Natural killer cell treated with Interleukin-12 subunit alpha and Interleukin-12 subunit beta and Interleukin-15 and Interleukin-18, amount 100 ng/mL, for 72 hours (primary cell): ENCODE measurements around the gene TP53TG5. TPM values are rescaled to one million over a fixed set of nuclear protein-coding genes. Genes with fewer than 3 reads are reported as not detected.

Experiments used
- ATAC-seq, 2 donors: fragments of 150-1000 bp; cut with Tn5 transposase in 1 of 2; sonication (Bioruptor Pico), chemical (Tn5 transposase) in 1 of 2; 2 replicates each; pipeline ENCODE4 v1.10.0; 2021
- DNase-seq: peaks from one replicate; pipeline ENCODE4 v3.0.0; 2022; ENCODE audit warnings: low spot score
- H3K27ac Mint-ChIP-seq, 2 donors: 1 replicate in 1 of 2; 2 replicates in 1 of 2; pipeline ENCODE4 v1.8.0; 2022; ENCODE audit warnings: mixed read lengths in 2 of 2, mild to moderate bottlenecking in 1 of 2, moderate library complexity in 1 of 2
- H3K27me3 Mint-ChIP-seq, 2 donors: 1 replicate in 1 of 2; 2 replicates in 1 of 2; pipeline ENCODE4 v1.8.0; 2022; ENCODE audit warnings: mixed read lengths in 2 of 2
- H3K36me3 Mint-ChIP-seq: one replicate; pipeline ENCODE4 v1.8.0; 2022; ENCODE audit warnings: mixed read lengths
- H3K4me1 Mint-ChIP-seq, 2 donors: 1 replicate in 1 of 2; 2 replicates in 1 of 2; pipeline ENCODE4 v1.8.0; 2022; ENCODE audit warnings: low read depth in 2 of 2, mixed read lengths in 2 of 2, mild to moderate bottlenecking in 1 of 2
- H3K4me3 Mint-ChIP-seq: one replicate; pipeline ENCODE4 v1.8.0; 2022; ENCODE audit warnings: mixed read lengths
- H3K9me3 Mint-ChIP-seq: 2 replicates; pipeline ENCODE4 v1.8.0; 2022; ENCODE audit warnings: mixed read lengths
- total RNA-seq, 2 donors: library from RNA; stranded (reverse); gene quantifications; one replicate each; pipeline ENCODE4 v1.2.3, GENCODE V29; 2022

The TP53TG5 gene
- total RNA-seq, 2 donors from 2014 or later, result not detected

DNA sequence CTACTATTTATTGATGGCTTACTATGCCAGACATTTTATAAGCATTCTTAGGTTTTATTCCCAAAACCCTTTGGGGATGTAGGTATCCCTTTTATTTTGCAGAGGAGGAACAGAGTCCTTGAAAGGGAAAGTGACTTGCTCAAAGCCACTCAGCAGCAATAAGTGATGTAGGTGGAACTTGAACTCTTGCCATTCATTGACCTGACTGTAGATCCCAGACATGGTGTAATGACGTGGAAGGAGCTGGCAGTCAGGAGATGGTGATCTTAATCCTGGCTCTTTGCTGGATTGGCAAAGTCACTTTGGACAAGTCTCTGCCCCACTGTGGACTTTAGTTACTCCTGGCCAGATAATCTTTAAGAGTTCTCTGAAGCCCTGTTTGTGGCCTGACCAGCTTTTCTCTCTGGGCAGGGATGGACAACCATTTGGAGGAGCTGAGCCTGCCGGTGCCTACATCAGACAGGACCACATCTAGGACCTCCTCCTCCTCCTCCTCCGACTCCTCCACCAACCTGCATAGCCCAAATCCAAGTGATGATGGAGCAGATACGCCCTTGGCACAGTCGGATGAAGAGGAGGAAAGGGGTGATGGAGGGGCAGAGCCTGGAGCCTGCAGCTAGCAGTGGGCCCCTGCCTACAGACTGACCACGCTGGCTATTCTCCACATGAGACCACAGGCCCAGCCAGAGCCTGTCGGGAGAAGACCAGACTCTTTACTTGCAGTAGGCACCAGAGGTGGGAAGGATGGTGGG, 31.6 kb upstream of the TP53TG5 start:
- no peaks in the 10 kb centered on the region for H3K9me3 Mint-ChIP-seq
- no peak for ATAC-seq
- peaks cover 8 to 15% of the 10 kb centered on the region in 2 donors for H3K4me1 Mint-ChIP-seq
- H3K27me3 Mint-ChIP-seq, result no peaks in the 10 kb centered on the region
- H3K27ac Mint-ChIP-seq, result no peak overlapping the region
- no peak overlapping the region for H3K4me3 Mint-ChIP-seq
- DNase-seq, result no peak
- H3K36me3 Mint-ChIP-seq, result no peaks in the 10 kb centered on the region

DNA sequence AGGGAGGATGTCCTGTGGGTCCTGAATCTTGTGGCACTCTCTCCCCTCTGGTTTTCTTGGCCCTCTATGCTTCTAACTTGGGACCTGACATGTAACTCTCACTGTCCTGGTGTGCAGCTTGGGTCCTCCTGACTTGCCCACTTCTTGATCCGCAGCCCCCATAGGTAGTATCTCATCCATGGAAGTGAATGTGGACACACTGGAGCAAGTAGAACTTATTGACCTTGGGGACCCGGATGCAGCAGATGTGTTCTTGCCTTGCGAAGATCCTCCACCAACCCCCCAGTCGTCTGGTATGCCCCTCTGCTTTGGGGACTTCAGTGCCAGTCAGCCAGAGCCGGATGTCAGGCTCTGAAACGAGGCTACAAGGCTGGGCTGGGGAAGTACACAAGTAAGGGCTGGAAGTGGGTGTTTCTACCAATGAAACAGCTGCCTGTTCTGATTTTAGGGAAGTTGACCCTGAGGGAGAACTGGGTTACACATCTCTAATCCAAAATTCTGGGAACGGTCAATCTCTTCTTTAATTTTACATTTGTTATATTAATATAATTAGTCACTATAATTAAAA, 30.6 kb upstream of the TP53TG5 start:
- no peak overlapping the region for H3K4me3 Mint-ChIP-seq
- ATAC-seq (no peak), DNase-seq (no peak)
- peaks cover 8 to 12% of the 10 kb centered on the region in 2 donors for H3K4me1 Mint-ChIP-seq
- no peak overlapping the region for H3K27ac Mint-ChIP-seq
- H3K9me3 Mint-ChIP-seq, result no peaks in the 10 kb centered on the region
- H3K27me3 Mint-ChIP-seq, result no peaks in the 10 kb centered on the region
- H3K36me3 Mint-ChIP-seq, result no peaks in the 10 kb centered on the region

DNA sequence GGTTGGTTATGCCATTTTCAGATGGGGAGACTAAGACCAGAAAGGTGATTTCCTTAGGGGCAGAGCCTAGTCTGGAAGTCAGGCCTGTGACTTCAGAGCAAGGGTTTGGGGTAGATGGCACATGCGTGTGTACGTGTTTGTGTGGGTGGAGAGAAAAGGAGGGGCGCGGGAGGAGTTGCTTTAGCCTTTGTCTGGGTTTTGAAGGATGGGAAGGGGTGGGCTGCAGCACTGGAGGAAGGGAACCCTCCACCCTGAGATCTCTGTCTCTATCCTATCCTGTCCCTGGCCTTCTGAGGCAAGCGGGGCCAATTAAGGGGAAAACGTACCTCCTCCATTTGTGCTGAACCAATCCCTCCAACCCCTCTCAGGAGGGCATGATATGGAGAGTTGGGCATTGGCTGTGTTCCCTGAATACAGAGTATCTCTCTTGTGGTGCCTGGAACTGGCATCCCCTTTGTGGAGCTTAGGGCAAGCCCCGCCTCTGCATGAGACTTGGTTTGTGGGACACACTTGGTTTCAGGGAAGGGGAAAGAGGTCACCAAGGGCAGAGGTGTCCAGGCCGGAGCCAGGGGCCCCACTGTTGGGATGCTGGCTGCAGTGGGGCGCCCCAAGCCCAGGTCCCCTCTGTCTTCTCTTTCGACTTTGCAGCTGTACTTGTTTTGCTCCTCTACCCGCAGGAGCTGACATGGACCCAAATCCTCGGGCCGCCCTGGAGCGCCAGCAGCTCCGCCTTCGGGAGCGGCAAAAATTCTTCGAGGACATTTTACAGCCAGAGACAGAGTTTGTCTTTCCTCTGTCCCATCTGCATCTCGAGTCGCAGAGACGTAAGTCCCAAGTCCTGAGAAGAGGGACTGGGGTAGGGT, 29.9 kb upstream of the TP53TG5 start, which contains the start of gene DBNDD2:
DBNDD2 (plus strand) TSS at position 507 of the 863 bp plus-strand sequence; CDS start at position 686, 179 bp downstream.
- ATAC-seq (no peak), DNase-seq (no peak)
- H3K36me3 Mint-ChIP-seq, result no peaks in the 10 kb centered on the region
- no peaks in the 10 kb centered on the region for H3K9me3 Mint-ChIP-seq
- peaks cover 8 to 12% of the 10 kb centered on the region in 2 donors for H3K4me1 Mint-ChIP-seq
- no peak within 1 kb of the TSS for H3K27ac Mint-ChIP-seq
- H3K4me3 Mint-ChIP-seq, result peak within 1 kb of the TSS; percentile 49
- no peaks in the 10 kb centered on the region for H3K27me3 Mint-ChIP-seq

DNA sequence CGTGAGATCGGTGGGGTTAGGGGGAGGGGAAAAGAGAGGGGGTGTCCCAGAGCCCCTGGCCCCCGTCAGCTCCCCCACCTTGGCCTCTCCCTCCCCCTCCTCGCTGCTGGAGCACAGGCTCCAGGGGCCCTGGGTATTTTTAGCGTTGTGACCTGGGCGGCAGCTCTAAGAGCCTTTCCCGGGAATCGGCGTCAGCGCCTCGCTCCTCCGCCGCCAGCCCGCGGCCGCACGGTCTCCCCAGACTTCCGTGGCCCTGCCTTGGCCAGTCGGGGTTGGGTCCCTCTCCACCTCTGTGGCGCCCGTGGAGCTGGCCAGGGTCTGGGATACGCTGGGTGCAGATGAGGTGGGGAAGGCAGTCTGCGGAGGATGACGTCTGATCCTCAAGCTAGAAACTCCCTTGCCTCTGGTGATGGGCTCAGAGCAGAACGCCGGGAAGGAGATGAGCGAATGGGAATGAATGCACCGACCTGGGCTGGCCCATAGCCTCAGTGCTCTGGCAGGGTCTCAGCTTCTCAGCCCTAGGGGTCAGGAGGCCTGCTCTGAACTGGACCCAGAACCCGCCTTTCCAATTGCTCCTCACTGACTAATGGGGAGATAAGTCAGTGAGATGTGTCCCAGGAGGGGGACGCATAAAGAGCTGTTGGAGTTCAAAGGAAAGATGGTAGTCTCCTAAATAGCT, 29.1 kb upstream of the TP53TG5 start:
- H3K4me3 Mint-ChIP-seq, result peak overlapping the region; percentile 49
- H3K27me3 Mint-ChIP-seq, result no peaks in the 10 kb centered on the region
- no peak for DNase-seq
- H3K4me1 Mint-ChIP-seq, result peaks cover 8 to 12% of the 10 kb centered on the region in 2 donors
- peaks cover under 1% of the 10 kb centered on the region for H3K36me3 Mint-ChIP-seq
- no peaks in the 10 kb centered on the region for H3K9me3 Mint-ChIP-seq
- no peak overlapping the region for H3K27ac Mint-ChIP-seq
- ATAC-seq, result no peak

DNA sequence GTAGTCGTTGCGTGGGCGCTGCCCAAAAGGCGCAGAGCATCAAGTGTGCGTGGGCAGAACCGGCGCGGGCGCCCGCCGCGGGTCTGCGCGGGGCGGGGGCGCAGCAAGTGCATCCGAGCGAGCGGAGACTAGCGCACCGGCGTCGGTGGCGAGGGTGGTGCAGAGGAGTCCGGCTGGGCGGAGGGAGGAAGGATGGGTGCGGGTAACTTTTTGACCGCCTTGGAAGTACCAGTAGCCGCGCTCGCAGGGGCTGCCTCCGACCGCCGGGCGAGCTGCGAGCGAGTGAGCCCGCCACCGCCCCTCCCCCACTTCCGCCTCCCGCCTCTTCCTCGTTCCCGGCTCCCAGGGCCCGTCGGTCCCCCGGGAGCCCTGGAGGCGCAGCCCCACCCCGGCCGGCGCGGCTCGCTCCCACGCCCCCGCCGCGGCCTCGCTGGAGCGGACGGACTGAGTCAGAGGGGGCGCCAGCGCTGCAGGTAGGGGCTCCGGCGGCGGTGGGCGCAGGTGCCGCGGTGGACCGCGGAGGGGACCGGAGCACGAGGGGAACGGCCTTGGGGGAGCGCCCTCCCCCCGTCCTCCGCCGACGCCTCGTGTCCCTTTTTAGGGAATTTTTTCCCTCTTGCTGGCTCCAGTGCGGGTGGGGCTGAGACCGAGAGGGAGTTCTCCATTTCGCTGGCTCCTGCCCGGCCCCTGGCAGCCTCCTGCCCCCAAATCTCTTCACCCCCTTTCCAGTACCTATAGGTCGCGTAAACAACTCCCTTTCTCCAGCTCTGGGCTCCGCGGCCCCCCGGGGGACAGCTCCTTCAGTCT, 28.3 kb upstream of the TP53TG5 start:
- peak overlapping the region; percentile 49 for H3K4me3 Mint-ChIP-seq
- H3K4me1 Mint-ChIP-seq, result peaks cover 8 to 12% of the 10 kb centered on the region in 2 donors

DNA sequence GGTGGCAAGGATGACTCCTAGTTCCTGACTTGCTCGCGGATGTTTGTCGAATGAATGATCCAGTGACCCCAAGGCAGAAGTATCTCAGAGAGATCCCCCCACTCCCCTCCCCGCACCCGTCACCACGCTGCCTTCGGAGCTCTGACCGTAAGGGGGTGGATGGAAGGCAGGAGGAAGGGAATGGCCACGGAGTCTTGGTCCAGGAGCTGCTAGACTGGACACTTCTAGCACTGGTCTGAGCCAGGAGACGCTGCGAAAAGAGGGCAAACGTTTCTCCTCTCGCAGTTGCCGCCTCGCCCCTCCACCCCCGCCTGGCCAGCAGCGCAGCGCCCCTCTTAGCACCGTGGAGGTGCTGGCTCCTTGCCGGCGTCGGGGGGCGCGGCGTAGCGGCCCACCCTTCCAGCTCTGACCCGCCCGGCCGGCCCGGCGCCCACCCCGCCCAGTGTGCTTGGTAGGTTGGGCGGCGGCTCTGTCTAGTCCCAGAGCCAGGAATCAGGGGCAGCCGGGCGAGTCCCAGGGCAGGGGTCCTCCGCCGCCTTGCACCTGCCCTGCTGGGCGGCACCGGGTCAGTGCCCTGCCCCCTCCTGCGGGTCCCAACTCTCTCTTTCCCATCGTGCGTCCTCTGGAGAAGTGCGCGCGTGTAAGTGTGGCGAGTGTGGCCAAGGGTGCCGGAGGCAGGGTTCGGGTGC, 27.6 kb upstream of the TP53TG5 start:
- Mint-ChIP-seq H3K9me3 (no peaks in the 10 kb centered on the region), H3K27me3 (no peaks in the 10 kb centered on the region), H3K27ac (peak overlapping the region in 1 of 2 donors; percentile 47), H3K4me3 (peak overlapping the region; percentile 73), H3K36me3 (peaks cover 7% of the 10 kb centered on the region), H3K4me1 (peaks cover 8 to 12% of the 10 kb centered on the region in 2 donors)
- ATAC-seq, result peak; percentile 46 to 51
- DNase-seq, result no peak

More for the DNA sequence above, 28.3 kb upstream of the TP53TG5 start:
- peak; percentile 61 to 74 for ATAC-seq
- peaks cover 7% of the 10 kb centered on the region for H3K36me3 Mint-ChIP-seq
- H3K27me3 Mint-ChIP-seq, result no peaks in the 10 kb centered on the region
- no peak overlapping the region for H3K27ac Mint-ChIP-seq
- no peaks in the 10 kb centered on the region for H3K9me3 Mint-ChIP-seq
- DNase-seq, result peak; percentile 68

DNA sequence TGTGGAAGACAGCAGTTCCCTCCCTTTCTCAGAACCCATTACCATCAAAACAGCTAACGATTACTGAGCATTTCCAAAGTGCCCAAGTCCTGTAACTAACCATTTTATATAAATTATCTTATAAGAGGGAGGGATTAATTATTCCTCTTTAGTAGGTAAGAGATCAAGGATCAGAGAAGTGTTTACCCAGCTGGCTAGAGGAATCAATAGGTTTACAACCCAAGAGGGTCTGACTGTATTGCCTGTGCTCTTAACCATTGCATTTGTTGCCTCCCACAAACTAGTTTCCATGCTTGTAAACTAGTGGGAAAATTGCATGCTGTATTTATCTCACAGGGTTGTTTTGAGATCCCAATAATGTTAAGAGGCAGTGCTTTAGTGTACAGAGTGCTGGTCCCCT, 26.3 kb upstream of the TP53TG5 start:
- H3K4me3 Mint-ChIP-seq, result peak overlapping the region; percentile 73
- peaks cover 5% of the 10 kb centered on the region for H3K9me3 Mint-ChIP-seq
- no peaks in the 10 kb centered on the region for H3K27me3 Mint-ChIP-seq
- H3K27ac Mint-ChIP-seq, result peak overlapping the region in 1 of 2 donors; percentile 47
- peaks cover 8 to 12% of the 10 kb centered on the region in 2 donors for H3K4me1 Mint-ChIP-seq
- ATAC-seq, result no peak
- no peak for DNase-seq
- H3K36me3 Mint-ChIP-seq, result peaks cover 15% of the 10 kb centered on the region

DNA sequence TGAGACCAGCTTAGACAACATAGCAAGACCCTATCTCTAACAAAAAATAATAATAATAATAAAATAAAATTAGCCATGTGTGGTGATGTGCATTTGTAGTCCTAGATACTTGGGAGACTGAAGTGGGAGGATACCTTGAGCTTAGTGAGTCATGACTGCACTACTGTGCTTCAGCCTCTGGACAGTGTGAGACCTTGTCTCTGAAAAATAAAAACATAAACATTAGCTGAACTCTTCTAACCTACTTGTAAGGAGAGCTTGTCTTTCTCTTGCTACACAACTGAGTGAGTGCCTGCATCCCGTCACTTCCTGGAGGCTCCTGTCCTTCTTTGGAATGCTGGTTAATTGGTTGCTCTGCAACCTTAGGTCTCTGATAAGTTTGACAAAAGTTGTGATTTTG, 24.8 kb upstream of the TP53TG5 start:
- H3K9me3 Mint-ChIP-seq, result peaks cover 5% of the 10 kb centered on the region
- no peak overlapping the region for H3K27ac Mint-ChIP-seq
- no peaks in the 10 kb centered on the region for H3K27me3 Mint-ChIP-seq
- ATAC-seq (no peak), DNase-seq (no peak)
- peaks cover 15% of the 10 kb centered on the region for H3K36me3 Mint-ChIP-seq
- H3K4me1 Mint-ChIP-seq, result peaks cover 8 to 12% of the 10 kb centered on the region in 2 donors
- H3K4me3 Mint-ChIP-seq, result no peak overlapping the region

DNA sequence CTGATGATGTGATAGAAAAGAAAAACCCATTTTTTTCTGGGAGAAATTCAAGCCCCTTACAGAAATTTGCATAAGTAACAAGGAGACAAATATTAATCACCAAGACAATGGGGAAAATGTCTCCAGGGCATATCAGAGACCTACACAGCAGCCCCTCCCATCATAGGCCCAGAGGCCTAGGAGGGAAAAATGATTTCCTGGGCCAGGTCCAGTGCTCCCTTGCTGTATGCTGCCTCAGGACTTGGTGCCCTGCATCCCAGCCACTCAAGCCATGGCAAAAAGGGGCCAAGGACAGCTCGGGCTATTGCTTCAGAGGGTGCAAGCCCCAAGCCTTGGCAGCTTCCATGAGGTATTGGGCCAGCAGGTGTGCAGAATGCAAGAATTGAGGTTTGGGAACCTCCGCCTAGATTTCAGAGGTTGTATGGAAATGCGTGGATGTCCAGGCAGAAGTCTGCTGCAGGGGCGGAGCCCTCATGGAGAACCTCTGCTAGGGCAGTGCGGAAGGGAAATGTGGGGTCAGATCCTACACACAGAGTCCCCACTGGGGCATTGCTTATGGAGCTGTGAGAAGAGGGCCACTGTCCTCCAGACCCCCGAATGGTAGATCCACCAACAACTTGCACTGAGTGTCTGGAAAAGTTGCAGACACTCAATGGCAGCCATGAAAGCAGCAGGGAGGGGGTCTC, 22.4 kb upstream of the TP53TG5 start:
- H3K4me3 Mint-ChIP-seq, result no peak overlapping the region
- no peak for ATAC-seq
- peaks cover 0 to 6% of the 10 kb centered on the region in 2 donors for H3K4me1 Mint-ChIP-seq
- no peaks in the 10 kb centered on the region for H3K27me3 Mint-ChIP-seq
- H3K9me3 Mint-ChIP-seq, result peaks cover 5% of the 10 kb centered on the region
- peaks cover 15% of the 10 kb centered on the region for H3K36me3 Mint-ChIP-seq
- no peak overlapping the region for H3K27ac Mint-ChIP-seq
- DNase-seq, result no peak

DNA sequence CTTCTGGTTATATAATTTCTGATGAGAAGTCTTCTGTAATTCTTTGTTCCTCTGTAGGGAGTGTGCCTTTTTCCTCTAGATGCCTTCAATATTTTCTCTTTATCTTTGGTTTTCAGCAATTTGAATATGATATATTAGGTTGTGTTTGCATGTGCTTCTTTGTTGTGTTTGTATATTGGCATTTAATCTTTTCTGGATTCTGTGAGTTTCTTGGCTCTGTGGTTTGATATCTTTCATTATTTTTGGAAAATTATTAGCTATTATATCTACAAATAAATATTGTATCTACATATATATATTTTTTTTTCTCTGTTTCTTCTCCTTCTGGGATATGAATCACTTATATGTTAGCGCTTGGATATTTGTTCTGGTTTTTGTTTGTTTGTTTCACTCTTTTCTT, 20.9 kb upstream of the TP53TG5 start:
- H3K9me3 Mint-ChIP-seq, result peaks cover 5% of the 10 kb centered on the region
- no peak for ATAC-seq
- H3K4me3 Mint-ChIP-seq, result no peak overlapping the region
- DNase-seq, result no peak
- peaks cover 15% of the 10 kb centered on the region for H3K36me3 Mint-ChIP-seq
- H3K4me1 Mint-ChIP-seq, result no peaks in the 10 kb centered on the region
- no peaks in the 10 kb centered on the region for H3K27me3 Mint-ChIP-seq
- H3K27ac Mint-ChIP-seq, result no peak overlapping the region

DNA sequence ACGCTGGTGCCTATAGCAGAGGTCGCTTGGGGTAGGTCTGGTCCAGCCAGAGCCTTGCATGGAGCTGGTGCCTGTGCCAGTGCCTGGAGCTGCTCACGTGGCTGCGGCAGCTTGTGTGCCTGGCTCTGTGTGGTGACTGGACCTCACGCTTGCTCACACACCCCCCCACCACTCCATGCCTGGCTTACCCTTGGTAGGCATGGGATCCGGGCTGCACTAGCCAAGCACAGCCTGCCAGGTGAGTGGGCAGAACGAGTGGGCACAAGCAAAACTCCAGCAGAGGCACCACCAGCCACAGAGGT, 16.9 kb upstream of the TP53TG5 start:
- no peak for DNase-seq
- peak in 1 of 2 donors; percentile 27 for ATAC-seq
- Mint-ChIP-seq H3K4me1 (no peaks in the 10 kb centered on the region), H3K36me3 (peaks cover 7% of the 10 kb centered on the region), H3K27me3 (no peaks in the 10 kb centered on the region), H3K27ac (no peak overlapping the region), H3K4me3 (no peak overlapping the region), H3K9me3 (peaks cover 5% of the 10 kb centered on the region)
